HepG2 (cell line): ENCODE results near the gene TMEM215. TPM values are rescaled to one million over a fixed set of nuclear protein-coding genes. Genes with fewer than 3 reads are reported as not detected.

Experiments
- ATAC-seq: fragments of 200-7000 bp; cut with Tn5 transposase; 3 replicates; pipeline ENCODE4 v1.9.1; 2020; ENCODE audit warnings: mild to moderate bottlenecking, moderate library complexity
- BruUV-seq: library from RNA; stranded (reverse); fragments of 400-500 nt; replicated peaks from 2 replicates; lab custom pipeline; 2021; lab: Mats Ljungman, UMichigan
- CTCF ChIA-PET: fragments of 300-600 bp; formaldehyde crosslinking; extraction: SDS; loops from one replicate; lab custom pipeline; 2021; ENCODE audit warnings: low total read pairs, inconsistent platforms, low intra/inter-chr PET ratio; lab: Yijun Ruan, JAX
- POLR2A ChIA-PET: fragments of 350-600 bp; sonication (Branson Sonifier 250); formaldehyde crosslinking; loops from one replicate; lab custom pipeline; 2020; ENCODE audit warnings: antibody characterized with exemption, inconsistent platforms; lab: Yijun Ruan, JAX
- DNase-seq: peaks from one replicate; pipeline ENCODE4 v3.0.0-alpha.2; 2015; ENCODE audit warnings: low spot score
- FAIRE-seq: peaks from 3 replicates; lab custom pipeline; 2011; peaks lifted over from hg19 to GRCh38; lab: Jason Lieb, UNC
- H2AFZ ChIP-seq: one replicate; pipeline ENCODE4 v1.6.1; 2011; ENCODE audit warnings: low read length, inconsistent platforms
- H3K27ac ChIP-seq: fragments of 300-600 bp; 3 replicates; pipeline ENCODE4 v1.8.0; 2011; ENCODE audit warnings: mixed run types, mild to moderate bottlenecking, mixed read lengths, low read length, inconsistent platforms; ENCODE audit not compliant: insufficient read depth; ENCODE audit errors: extremely low read length
- H3K27me3 ChIP-seq, 2 experiments: fragments of 200-600 bp in 1 of 2; 2 replicates in 1 of 2; 3 replicates in 1 of 2; pipeline versions ENCODE4 v1.6.0 to v1.8.0; 2011; ENCODE audit warnings: low read length in 2 of 2, mild to moderate bottlenecking in 2 of 2, moderate library complexity in 2 of 2, inconsistent platforms in 1 of 2; ENCODE audit not compliant: insufficient read depth in 2 of 2, control insufficient read depth in 1 of 2
- H3K36me3 ChIP-seq, 2 experiments: fragments of 200-600 bp in 1 of 2; replicated peaks in 1 of 2; 2 replicates in 1 of 2; 3 replicates in 1 of 2; pipeline versions ENCODE4 v1.5.1 to v1.8.0; 2011; ENCODE audit warnings: low read length in 2 of 2, inconsistent platforms in 1 of 2; ENCODE audit not compliant: insufficient read depth in 2 of 2, control insufficient read depth in 1 of 2
- H3K4me1 ChIP-seq: 2 replicates; pipeline ENCODE4 v1.5.1; 2012; ENCODE audit warnings: low read length, inconsistent platforms; ENCODE audit not compliant: insufficient read depth
- H3K4me2 ChIP-seq: 2 replicates; pipeline ENCODE4 v1.6.0; 2011; ENCODE audit warnings: low read depth, low read length, inconsistent platforms
- H3K4me3 ChIP-seq, 3 experiments: fragments of 200-600 bp in 1 of 3; sonication (generic), shearing (Covaris generic) in 1 of 3; replicated peaks in 1 of 3; 2 replicates each; pipeline ENCODE4 v1.5.1; 2011 to 2016; ENCODE audit warnings: low read length in 3 of 3, inconsistent platforms in 2 of 3, low read depth in 2 of 3, mild to moderate bottlenecking in 2 of 3, control low read depth in 1 of 3, mixed read lengths in 1 of 3; ENCODE audit not compliant: insufficient read depth in 1 of 3
- H3K79me2 ChIP-seq: one replicate; pipeline ENCODE4 v1.6.1; 2011; ENCODE audit warnings: low read length, inconsistent platforms; ENCODE audit not compliant: insufficient read depth
- H3K9ac ChIP-seq: 2 replicates; pipeline ENCODE4 v1.6.0; 2011; ENCODE audit warnings: mild to moderate bottlenecking, low read depth, low read length, inconsistent platforms; ENCODE audit not compliant: insufficient read depth
- H3K9me3 ChIP-seq: 2 replicates; pipeline ENCODE4 v1.5.1; 2012; ENCODE audit warnings: mild to moderate bottlenecking, low read length
- H4K20me1 ChIP-seq: 2 replicates; pipeline ENCODE4 v1.6.0; 2011; ENCODE audit warnings: inconsistent platforms, mild to moderate bottlenecking, low read length, moderate library complexity; ENCODE audit not compliant: insufficient read depth
- ATF1 ChIP-seq: IDR thresholded peaks from 2 replicates; pipeline ENCODE4 v1.6.1; 2016; ENCODE audit warnings: mild to moderate bottlenecking, control low read depth
- E2F5 ChIP-seq: sonication (generic); formaldehyde crosslinking; conservative IDR thresholded peaks from 2 replicates; pipeline ENCODE4 v1.4.0; 2020; ENCODE audit warnings: missing genetic modification reagents
- HCFC1 ChIP-seq: fragments of 150-350 bp; IDR thresholded peaks from 2 replicates; pipeline ENCODE4 v1.6.1; 2014; ENCODE audit warnings: low read depth, low read length
- IRF1 ChIP-seq: sonication (generic); formaldehyde crosslinking; IDR thresholded peaks from 2 replicates; pipeline ENCODE4 v1.4.0; 2020; ENCODE audit warnings: low read depth, mild to moderate bottlenecking, missing genetic modification reagents
- KMT2B ChIP-seq: IDR thresholded peaks from 2 replicates; pipeline ENCODE4 v1.6.1; 2016; ENCODE audit warnings: missing genetic modification reagents, missing compliant biosample characterization
- MIXL1 ChIP-seq: IDR thresholded peaks from 2 replicates; pipeline ENCODE4 v1.6.1; 2016
- RBAK ChIP-seq: sonication (generic); formaldehyde crosslinking; IDR thresholded peaks from 2 replicates; pipeline ENCODE4 v1.5.1; 2020; ENCODE audit warnings: mild to moderate bottlenecking, missing genetic modification reagents
- SMARCE1 ChIP-seq: fragments of 450-650 bp; IDR thresholded peaks from 2 replicates; pipeline ENCODE4 v1.6.1; 2017; ENCODE audit warnings: borderline replicate concordance
- ZNF281 ChIP-seq: sonication (generic); formaldehyde crosslinking; IDR thresholded peaks from 2 replicates; pipeline ENCODE4 v1.4.0; 2020; ENCODE audit warnings: missing genetic modification reagents, borderline replicate concordance
- ZNF629 ChIP-seq: sonication (generic); formaldehyde crosslinking; conservative IDR thresholded peaks from 2 replicates; pipeline ENCODE4 v1.5.0; 2020; ENCODE audit warnings: missing genetic modification reagents
- ZNF724P ChIP-seq: sonication (generic); formaldehyde crosslinking; IDR thresholded peaks from 2 replicates; pipeline ENCODE4 v1.8.0; 2022; ENCODE audit warnings: missing genetic modification reagents, borderline replicate concordance
- ZSCAN9 ChIP-seq: IDR thresholded peaks from 2 replicates; pipeline ENCODE4 v1.6.1; 2016; ENCODE audit warnings: borderline replicate concordance
- WGBS: methylation state at CpG from one replicate; pipeline ENCODE4 v1.1.6; 2017; ENCODE audit warnings: low lambda C conversion rate; 5-methylcytosine and 5-hydroxymethylcytosine counted together
- in situ Hi-C: cut with HindIII; loops from 2 replicates; pipeline ENCODE4 v1.10.0; 2017; ENCODE audit warnings: low pct_unique_long_range_greater_than_20kb; ENCODE audit not compliant: extremely low pct_ligation_motif_present
- intact Hi-C: fragments of 100-400 bp; cut with micrococcal nuclease; formaldehyde crosslinking; loops from one replicate; pipeline ENCODE4 v1.10.0; 2022; ENCODE audit not compliant: unreplicated experiment
- polyA plus RNA-seq, 8 experiments: library from polyadenylated mRNA; depleted of rRNA in 3 of 8; stranded (reverse) in 7 of 8; unstranded in 1 of 8; fragments of >200 nt; fragmentation: Illumina TruSeq in 4 of 8; extraction: Trizol in 4 of 8; gene quantifications; 2 replicates each; pipeline versions ENCODE4 v1.2.1 to v1.2.3, GENCODE V29; 2011 to 2016; ENCODE audit warnings: low read depth in 4 of 8, missing spikeins in 1 of 8, mixed read lengths in 1 of 8; ENCODE audit not compliant: insufficient read depth in 1 of 8
- total RNA-seq, 5 experiments: library from RNA; depleted of rRNA; stranded (reverse); fragments of >200 nt; fragmentation: Illumina TruSeq; extraction: Trizol; gene quantifications; 2 replicates each; pipeline ENCODE4 v1.2.3, GENCODE V29; 2016; ENCODE audit warnings: low read depth in 1 of 5
- TF ChIP-seq, protein P1 (sequence below): sonication (generic); formaldehyde crosslinking; IDR thresholded peaks from 2 replicates; pipeline ENCODE4 v1.4.0; 2020; ENCODE audit warnings: mild to moderate bottlenecking, missing genetic modification reagents

TMEM215 gene
- total and polyA plus RNA-seq, 2 of the 13 experiments (the other 11 are each of a cell fraction or from before 2014, with no cell fraction given): not detected

DNA sequence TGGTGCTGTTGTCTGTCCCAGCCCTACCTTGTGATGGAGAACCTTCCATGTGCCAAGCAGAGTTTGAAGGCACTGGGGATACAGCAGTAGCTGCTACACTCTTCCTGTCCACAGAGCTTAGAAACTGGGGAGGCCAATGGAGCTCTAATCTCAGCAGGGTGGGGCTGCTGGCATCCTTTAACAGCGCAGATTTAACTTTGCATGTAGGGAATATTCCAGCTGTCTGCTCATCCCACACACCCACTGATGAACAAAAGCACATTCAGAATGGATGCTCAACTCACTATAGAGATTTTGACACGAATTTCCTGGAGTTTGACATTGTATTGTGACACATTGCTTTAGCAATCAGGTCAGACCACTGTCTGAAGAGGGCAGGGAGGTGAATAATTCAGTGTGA, 49.0 kb downstream of the TMEM215 start:
- Histone ChIP-seq H3K4me3 (no peak overlapping the region), H3K79me2 (no peaks in the 10 kb centered on the region), H4K20me1 (no peaks in the 10 kb centered on the region), H3K9me3 (no peaks in the 10 kb centered on the region), H2AFZ (no peak overlapping the region), H3K36me3 (no peaks in the 10 kb centered on the region), H3K27me3 (peaks cover 0 to 7% of the 10 kb centered on the region in 2 experiments; a peak in 2 of 5 replicates), H3K27ac (no peak overlapping the region), H3K4me1 (no peaks in the 10 kb centered on the region), H3K9ac (no peak overlapping the region), H3K4me2 (no peak overlapping the region)
- TF ChIP-seq KMT2B (CRISPR knock-in tag): no peak
- no peak for TF ChIP-seq SMARCE1
- TF ChIP-seq ZNF629 (CRISPR knock-in tag): no peak
- no peak for TF ChIP-seq ZNF281 (CRISPR knock-in tag)
- TF ChIP-seq HCFC1: no peak
- no peak for TF ChIP-seq ZSCAN9
- no peak for TF ChIP-seq MIXL1
- no peak for TF ChIP-seq E2F5
- TF ChIP-seq ATF1 (CRISPR knock-in tag): no peak
- no peak for TF ChIP-seq IRF1 (CRISPR knock-in tag)
- TF ChIP-seq, protein P1, sequence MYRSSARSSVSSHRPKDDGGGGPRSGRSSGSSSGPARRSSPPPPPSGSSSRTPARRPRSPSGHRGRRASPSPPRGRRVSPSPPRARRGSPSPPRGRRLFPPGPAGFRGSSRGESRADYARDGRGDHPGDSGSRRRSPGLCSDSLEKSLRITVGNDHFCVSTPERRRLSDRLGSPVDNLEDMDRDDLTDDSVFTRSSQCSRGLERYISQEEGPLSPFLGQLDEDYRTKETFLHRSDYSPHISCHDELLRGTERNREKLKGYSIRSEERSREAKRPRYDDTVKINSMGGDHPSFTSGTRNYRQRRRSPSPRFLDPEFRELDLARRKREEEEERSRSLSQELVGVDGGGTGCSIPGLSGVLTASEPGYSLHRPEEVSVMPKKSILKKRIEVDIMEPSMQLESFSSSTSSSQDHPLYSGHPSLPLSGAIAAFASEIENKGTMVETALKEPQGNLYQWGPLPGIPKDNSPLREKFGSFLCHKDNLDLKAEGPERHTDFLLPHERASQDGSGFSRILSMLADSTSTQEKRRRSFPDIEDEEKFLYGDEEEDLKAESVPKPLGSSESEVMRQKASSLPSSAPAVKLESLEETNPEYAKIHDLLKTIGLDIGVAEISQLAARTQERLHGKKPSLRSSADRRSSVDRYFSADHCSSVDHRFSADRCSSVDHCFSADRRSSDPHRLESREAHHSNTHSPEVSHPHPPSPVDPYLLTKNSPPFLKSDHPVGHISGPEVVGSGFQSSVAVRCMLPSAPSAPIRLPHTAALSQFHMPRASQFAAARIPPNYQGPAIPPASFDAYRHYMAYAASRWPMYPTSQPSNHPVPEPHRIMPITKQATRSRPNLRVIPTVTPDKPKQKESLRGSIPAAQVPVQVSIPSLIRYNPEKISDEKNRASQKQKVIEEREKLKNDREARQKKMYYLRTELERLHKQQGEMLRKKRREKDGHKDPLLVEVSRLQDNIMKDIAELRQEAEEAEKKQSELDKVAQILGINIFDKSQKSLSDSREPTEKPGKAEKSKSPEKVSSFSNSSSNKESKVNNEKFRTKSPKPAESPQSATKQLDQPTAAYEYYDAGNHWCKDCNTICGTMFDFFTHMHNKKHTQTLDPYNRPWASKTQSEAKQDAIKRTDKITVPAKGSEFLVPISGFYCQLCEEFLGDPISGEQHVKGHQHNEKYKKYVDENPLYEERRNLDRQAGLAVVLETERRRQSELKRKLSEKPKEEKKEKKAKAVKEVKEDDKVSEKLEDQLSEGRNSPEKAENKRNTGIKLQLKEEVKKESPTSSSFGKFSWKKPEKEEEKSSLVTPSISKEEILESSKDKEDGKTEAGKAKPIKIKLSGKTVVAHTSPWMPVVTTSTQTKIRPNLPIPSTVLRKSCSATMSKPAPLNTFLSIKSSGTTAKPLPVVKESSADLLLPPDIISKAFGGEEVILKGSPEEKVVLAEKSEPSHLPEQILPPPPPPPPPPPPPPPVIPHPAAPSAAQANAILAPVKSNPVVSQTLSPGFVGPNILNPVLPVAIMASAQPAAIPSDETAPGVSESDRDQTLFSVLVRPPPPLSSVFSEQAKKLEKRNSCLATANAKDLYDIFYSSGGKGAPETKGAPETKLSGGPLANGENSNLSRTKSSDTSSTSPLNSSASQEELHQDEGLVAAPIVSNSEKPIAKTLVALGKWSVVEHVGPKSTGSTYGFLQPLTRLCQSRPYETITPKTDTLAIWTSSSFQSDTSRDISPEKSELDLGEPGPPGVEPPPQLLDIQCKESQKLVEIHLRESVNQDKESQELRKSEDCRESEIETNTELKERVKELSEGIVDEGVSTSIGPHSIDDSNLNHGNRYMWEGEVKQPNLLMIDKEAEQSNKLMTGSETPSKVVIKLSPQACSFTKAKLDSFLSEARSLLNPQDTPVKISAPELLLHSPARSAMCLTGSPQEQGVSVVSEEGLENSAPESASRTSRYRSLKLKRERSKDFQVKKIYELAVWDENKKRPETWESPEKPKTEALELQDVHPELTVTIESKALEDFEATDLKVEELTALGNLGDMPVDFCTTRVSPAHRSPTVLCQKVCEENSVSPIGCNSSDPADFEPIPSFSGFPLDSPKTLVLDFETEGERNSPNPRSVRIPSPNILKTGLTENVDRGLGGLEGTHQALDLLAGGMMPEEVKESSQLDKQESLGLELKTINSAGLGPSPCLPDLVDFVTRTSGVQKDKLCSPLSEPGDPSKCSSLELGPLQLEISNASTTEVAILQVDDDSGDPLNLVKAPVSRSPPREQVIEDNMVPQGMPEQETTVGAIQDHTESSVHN (CRISPR knock-in tag): no peak
- no peak for TF ChIP-seq ZNF724P (CRISPR knock-in tag)
- no peak for TF ChIP-seq RBAK (CRISPR knock-in tag)
- no peak for DNase-seq
- no peak for FAIRE-seq
- ATAC-seq: no peak
- no TSS peak for BruUV-seq
- CTCF ChIA-PET: no interaction called here
- in situ Hi-C loops (no loop called here), intact Hi-C loops (no loop called here)
- POLR2A ChIA-PET: no interaction called here
- 18% methylated on average over 2 of the region's 2 CpGs for WGBS
